HPDE6-E6E7 (cell line): Measurements from ENCODE around the gene SCGB3A2.
A peak's percentile ranks its signal among the peaks of the same experiment; 100 is the strongest.
"Not testable (repeated sequence)": the region's sequence is repeated elsewhere in the genome, so short reads cannot be mapped to it uniquely, and the experiment has no call there.

Experiments
- DNase-seq: peaks from one replicate; pipeline ENCODE4 v3.0.0; 2011; ENCODE audit warnings: missing footprints; ENCODE audit errors: extremely low spot score

The SCGB3A2 gene

GRCh38 chr5:147863454-147864158 is 14.9 kb upstream of the SCGB3A2 start:
- DNase-seq = no peak

DNA sequence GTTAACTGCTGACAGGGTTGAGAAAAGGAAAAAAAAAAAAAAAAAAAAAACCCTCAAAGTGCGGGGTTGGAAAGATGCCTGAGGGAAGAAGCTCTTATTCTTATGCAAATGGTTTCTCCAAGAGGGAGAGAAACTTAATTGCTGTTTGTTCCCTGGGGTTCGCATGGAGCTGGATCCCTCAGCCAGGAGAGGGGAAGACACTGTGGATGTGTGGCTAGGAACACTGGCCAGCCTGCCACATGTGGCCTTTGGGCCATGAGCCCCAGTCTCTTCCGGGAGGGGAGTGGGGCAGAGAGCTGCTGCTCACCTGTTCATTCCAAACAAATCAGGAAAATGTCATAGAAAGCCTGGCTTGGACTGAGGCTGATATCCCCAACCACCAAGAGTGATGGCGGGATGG is 9.4 kb upstream of the SCGB3A2 start:
- DNase-seq = no peak

DNA sequence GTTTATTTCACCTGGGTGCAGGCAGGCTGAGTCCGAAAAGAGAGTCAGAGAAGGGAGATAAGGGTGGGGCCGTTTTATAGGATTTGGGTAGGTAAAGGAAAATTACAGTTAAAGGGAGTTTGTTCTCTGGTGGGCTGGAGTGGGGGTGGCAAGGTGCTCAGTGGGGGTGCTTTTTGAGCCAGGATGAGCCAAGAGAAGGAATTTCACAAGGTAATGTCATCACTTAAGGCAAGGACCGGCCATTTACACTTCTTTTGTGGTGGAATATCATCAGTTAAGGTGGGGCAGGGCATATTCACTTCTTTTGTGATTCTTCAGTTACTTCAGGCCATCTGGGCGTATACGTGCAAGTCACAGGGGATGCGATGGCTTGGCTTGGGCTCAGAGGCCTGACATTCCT is 8.6 kb upstream of the SCGB3A2 start:
- DNase-seq = not testable (repeated sequence)

- DNase-seq = not testable (repeated sequence)
These were observed 6.4 kb upstream of the SCGB3A2 start for GRCh38 chr5:147871980-147872549.

DNA sequence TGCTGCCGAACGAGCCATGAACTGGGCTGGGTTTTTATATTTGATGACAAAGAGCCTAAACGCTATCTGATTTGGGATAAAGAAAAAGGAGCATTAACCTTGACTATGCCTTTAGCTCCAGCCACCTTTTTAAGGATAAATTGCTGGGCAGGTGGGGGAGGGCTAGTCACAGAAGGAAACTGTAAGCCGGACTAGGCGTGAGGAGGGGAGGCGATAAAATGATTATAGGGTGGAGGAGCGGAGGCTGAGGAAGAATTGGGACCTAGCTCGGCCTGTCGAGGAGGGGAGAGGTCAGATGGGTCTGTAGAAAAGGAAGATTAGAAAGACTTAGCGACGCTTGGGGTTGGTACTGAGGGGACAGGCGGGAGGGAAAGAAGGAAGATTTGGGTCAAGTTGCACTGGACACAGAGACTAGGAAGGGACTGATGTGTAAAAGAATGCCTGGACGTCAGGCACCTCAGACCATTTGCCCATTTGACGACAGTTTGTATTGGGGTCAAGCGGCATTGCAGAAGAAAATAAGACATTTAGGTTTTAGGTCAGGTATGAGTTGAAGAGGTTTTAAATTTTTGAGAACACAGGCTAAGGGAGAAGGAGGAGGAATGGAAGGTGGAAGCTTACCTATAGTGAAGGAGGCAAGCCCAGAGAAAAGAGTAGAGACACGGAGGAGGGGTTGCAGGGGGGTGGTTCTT is 5.6 kb upstream of the SCGB3A2 start:
- not testable (repeated sequence) for DNase-seq

GRCh38 chr5:147874118-147874875 is 4.2 kb upstream of the SCGB3A2 start:
- DNase-seq = not testable (repeated sequence)

- DNase-seq = no peak
These were observed 3.6 kb upstream of the SCGB3A2 start for GRCh38 chr5:147874910-147875367.

DNA sequence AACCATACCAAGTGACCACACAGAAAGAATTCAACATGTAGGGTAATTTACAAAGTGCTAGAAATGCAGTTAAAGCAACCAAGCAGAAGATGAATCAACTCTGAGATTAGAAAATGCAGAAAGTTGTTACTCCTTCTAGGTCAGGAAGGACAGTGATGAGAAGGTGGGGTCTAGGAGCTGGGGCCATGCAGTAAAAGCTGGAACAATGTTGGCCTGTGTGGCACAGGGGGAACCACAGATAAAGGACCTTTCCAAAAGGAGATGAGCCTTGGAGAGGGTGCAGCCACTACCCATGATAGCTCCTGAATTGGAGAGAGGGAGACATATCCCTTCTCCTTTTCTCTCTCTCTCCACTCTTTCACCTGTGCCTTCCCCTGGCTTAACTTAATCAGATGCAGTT is 2.4 kb upstream of the SCGB3A2 start:
- DNase-seq = no peak

DNA sequence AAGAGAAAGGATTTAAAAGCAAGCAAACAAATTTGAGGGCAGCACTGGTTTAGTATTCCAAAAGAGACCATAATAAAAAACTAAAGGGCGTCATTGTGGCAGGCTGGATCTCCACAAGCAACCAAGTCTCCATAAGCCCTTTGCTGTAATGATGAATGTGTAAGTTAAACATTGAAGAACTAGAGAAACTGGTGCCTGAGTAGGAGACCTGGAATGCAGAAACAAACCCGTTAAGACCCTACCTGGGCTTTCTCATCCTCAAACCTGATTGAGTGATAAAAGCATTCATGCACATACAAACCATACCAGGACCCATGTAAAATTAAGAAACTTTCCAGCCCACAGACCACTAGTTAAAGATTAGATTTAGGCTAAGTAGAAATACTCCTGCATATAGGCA is 1.9 kb upstream of the SCGB3A2 start:
- no peak for DNase-seq

DNA sequence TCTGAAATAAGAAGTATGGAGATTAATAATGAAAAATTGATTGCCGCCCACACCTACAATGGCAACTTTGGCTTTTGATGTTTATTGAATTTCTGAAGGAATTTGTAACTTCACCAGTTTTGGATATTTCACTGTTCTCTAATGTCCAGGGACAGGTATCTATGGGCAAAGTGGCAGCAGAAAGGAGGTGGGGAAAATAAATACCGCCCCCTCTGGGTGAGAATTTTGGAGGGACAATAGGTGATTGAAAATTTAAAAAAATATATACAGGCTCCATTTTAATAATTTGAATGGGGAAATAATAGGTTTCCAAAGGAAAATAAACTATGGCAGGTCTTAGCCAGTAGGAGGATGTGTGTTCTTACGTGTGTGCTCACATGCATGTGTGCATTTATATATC is 1.3 kb downstream of the SCGB3A2 start:
- DNase-seq = no peak

DNA sequence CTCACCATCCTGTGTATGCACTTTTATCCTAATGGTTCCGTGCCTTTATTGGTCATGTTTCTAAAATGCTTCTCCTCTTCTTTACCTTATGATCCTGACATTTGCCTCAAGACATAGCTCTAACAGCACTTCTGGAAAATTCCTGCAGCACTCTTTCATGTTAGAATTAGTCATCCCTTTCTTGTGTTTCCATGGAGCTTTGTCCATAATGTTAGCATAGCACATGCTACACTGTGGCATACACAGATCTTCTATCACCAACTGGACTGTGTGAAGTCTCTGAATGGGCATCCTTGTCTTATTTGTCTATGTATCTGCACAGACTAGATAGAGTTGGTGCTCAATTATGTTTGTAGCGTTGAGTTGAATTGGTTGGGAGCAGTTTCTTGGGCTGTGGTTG is 2.0 kb downstream of the SCGB3A2 start:
- DNase-seq = no peak

DNA sequence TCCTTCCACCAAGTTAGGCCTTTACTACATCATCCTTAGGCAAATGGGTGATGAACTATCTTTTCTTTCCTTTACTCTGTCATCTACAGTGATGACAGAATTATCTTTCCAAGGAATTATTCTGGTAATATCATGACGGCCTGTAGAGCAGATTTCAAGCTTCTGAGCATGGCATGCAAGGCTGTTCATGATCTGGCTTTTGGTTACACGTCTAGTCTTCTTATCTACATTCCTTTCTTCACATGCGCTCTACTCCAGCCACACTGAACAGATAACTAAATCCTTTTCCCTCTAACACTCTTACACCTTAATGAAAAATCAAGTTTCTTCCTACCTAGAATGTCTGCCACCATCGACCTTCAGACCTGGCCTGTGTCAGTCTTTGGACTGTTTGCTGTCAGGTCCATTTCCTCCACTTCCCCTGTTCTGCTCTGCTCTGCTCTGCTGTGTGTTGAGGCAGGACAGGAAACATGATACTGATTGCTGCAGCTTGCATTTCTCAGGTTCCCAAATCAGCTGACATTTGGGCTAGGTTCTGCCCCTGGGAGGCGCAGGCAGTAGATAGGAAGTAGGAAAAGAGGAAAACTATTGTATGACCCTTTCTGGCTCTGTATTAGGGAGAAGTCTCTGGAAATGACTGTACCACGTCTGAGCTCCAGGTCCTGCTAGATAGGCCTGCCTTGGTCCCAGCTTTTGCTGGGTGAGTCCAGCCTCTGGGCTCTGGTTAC is 4.2 kb downstream of the SCGB3A2 start:
- DNase-seq = no peak

DNA sequence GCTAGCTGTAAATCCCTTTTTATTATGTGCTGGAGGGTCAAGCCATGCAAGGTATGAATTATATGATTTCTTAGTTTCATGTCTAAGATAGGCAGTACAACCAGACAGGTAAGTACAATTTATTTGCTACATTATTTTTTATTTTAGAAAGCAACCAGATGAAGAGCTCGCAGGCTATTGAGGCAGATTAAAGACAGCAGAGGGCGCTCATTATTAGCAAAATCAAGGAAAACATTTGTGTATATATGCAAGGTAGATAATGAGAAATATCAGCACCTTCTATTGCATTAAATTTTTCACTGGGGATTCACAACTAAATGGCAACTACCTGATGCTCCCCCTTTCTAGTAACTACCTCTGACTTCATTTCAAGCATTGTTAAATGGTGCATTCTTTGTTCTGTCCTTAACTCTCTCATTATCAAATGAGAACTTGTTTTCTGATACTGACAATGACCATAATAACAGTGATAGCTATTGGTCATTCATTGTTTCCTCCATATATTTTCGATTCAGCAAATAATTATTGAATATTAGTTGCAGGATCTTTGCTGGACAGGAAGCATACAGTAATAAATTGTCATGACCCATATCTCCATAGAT is 8.6 kb downstream of the SCGB3A2 start:
- DNase-seq = no peak

DNA sequence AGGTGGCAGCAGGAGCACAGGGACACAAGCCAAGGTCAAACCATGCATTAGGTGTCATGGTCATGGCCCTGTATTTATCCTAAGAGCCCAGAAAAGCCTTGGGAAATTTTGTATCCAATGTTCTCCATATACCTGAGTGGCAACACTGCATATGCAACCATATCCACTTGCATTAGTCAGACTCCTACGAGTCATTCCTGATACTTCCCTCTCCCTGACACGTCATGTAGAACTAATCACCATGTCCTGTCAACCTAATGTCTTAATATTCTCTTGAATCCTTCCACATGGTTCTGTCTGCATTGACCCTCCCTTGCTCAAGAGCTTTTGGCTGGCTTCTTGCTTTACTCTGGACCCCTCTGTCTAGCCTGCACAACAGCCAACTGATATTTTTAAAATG is 9.4 kb downstream of the SCGB3A2 start:
- DNase-seq = peak; percentile 60

DNA sequence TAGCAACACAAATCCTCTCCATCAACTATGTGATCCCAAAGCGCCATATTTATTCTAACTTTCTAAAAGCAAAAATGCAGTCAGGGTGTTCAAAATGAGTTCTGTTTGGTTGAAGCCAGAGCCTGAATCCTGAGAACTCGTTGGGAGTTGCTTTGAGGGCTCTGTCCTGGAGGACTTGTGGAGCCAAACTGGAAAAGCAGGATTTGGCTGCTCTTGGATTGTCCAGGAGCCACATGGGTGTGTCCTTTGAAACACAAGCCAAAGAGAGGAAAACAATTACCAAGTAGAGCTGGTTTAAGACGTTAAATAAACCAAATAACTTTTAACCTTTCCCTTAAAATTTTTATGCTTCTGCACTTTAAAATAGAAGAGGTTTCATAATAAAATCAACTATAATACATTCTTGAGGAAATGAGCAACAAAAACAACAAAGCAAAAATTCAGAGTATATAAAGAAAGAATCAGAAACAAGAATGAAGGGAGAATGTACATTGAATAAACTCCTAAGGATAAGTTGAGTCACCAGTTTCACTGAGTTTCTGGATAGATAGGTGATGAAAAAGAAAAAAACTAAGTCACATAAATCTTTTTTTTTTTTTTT is 14.3 kb downstream of the SCGB3A2 start:
- peak; percentile 26 for DNase-seq

GRCh38 chr5:147893820-147894219 is 15.3 kb downstream of the SCGB3A2 start:
- DNase-seq = no peak

GRCh38 chr5:147895864-147896263 is 17.4 kb downstream of the SCGB3A2 start:
- no peak for DNase-seq

DNA sequence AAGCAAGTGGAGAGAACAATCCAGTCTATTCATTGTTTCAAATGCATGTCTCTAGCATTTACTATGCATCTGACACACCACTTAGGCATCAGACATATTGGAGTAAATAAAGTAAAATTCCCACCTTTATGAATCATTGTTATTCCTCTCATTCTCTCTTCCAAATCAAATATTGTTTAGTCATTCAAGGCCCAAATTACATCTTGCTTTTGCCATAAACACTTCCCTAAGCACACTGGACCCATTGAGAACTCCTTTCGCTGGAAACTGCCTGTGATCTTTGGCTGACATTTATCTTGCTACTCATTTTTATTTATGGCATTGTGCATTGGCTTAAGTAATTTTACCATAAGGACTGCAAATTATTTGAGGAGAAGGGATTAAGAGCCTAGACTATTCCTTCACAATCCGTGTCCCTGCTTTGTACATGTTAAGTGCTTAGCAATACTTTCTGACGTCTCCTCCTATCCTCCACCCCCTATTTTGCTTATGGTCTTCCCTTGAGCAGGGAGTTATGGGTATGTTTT is 20.4 kb downstream of the SCGB3A2 start:
- no peak for DNase-seq

GRCh38 chr5:147901599-147902039 is 23.1 kb downstream of the SCGB3A2 start:
- no peak for DNase-seq

- DNase-seq = no peak
These were observed 24.2 kb downstream of the SCGB3A2 start for GRCh38 chr5:147902609-147903115.
